Measurements from ENCODE around the gene BTN3A1. TPM values are rescaled to one million over a fixed set of nuclear protein-coding genes. Genes with fewer than 3 reads are reported as not detected.

BTN3A1 gene
- polyA plus RNA-seq, 1 experiment = 18.4 TPM

DNA sequence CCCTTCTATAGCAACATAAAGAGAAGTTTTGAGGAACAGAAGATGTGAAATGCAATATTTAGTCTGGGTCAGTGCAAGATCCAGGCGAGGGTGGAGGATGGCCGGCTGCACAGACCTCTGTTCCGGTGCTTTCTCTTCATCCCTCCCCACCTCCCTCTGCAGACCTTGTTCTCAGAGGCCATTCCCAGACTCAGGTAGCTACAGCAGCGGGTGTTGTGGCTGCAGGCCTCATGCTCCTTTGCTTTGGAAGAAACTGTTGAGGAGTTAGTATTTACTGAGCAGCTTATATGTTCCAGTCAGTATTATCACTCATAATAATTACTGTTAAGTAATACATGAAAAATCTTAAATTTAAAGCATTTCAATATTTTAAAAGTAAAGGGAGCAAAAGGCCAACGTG is 39.9 kb downstream of the BTN3A1 start:
- POLR2A ChIA-PET = no interaction called here
- H3K4me3 ChIP-seq (ENCODE audit: low read depth, low read length) = no peak overlapping the region
- CTCF ChIA-PET = no interaction called here
- no peak for DNase-seq (ENCODE audit: low read depth)
- peaks cover 1% of the 10 kb centered on the region; the same call in 1 of the 2 replicates for H3K36me3 ChIP-seq (ENCODE audit: control insufficient read depth, insufficient read depth, low read length)
- no peaks in the 10 kb centered on the region; the same call in 1 of the 2 replicates for H3K27me3 ChIP-seq (ENCODE audit: control insufficient read depth, insufficient read depth, low read length)
- TF ChIP-seq, protein P1, sequence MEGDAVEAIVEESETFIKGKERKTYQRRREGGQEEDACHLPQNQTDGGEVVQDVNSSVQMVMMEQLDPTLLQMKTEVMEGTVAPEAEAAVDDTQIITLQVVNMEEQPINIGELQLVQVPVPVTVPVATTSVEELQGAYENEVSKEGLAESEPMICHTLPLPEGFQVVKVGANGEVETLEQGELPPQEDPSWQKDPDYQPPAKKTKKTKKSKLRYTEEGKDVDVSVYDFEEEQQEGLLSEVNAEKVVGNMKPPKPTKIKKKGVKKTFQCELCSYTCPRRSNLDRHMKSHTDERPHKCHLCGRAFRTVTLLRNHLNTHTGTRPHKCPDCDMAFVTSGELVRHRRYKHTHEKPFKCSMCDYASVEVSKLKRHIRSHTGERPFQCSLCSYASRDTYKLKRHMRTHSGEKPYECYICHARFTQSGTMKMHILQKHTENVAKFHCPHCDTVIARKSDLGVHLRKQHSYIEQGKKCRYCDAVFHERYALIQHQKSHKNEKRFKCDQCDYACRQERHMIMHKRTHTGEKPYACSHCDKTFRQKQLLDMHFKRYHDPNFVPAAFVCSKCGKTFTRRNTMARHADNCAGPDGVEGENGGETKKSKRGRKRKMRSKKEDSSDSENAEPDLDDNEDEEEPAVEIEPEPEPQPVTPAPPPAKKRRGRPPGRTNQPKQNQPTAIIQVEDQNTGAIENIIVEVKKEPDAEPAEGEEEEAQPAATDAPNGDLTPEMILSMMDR (IDR thresholded peaks at IDR 0.05; ENCODE audit: insufficient read depth, low read depth, low read length) = no peak

DNA sequence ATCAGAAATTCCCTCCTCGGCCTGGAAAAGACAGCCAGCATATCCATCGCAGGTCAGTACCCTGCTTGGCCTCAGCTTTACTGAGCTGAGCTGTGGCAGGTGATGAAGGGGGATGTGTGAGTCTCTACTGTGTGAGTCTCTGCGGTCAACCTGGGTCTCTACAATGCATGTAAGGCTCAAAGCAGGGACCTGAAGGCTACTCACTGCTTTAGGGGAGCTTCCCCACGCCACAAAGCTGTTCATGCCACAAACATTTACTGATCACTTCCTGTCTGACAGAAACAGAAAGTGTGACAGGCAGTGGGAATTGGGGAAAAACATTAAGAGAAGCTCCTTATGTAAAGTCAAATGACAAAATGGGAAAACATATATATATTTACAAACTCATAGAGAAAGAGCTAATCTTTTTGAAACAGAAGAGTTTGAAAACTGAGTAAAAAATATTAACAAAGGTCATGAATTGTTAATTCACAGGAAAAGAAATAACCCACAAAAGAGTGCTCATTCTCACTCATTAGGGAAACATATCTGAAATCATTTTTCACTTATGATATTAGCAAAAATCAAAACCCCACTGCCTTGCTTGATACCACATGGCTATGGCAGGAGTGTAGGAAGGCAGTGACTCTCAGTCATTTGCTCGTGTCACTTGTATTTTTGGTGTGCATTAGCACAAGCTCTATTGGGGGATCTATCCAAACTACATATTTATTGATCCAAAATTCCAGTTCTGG is 44.0 kb downstream of the BTN3A1 start:
- ChIA-PET POLR2A (no interaction called here), CTCF (interaction anchor here (0.9 to 1.4 kb wide), 2 partner anchors 12 to 104 kb away, joined by 4 to 7 read pairs; no protein-coding TSS in a partner anchor)
- Histone ChIP-seq H3K36me3 (ENCODE audit: control insufficient read depth, insufficient read depth, low read length) (peaks cover 1% of the 10 kb centered on the region; the same call in 1 of the 2 replicates), H3K27me3 (ENCODE audit: control insufficient read depth, insufficient read depth, low read length) (no peaks in the 10 kb centered on the region; the same call in 1 of the 2 replicates), H3K4me3 (ENCODE audit: low read depth, low read length) (no peak overlapping the region)
- no peak for DNase-seq (ENCODE audit: low read depth)
- TF ChIP-seq, protein P1 (IDR thresholded peaks at IDR 0.05; ENCODE audit: insufficient read depth, low read depth, low read length) = no peak

DNA sequence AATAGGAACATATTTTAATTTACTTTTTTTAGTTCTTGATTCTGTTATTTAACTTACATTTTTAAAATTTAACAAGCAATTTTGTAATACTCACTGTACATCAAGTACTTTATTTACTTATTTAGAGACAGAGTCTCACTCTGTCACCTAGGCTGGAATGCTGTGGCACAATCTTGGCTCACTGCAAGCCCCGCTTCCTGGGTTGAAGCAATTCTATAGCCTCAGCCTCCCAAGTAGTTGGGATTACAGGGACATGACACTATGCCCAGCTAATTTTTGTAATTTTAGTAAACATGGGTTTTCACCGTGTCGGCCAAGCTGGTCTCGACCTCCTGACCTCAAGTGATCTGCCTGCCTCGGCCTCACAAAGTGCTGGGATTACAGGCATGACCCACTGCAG is 45.2 kb downstream of the BTN3A1 start:
- Histone ChIP-seq H3K27me3 (ENCODE audit: control insufficient read depth, insufficient read depth, low read length) (no peaks in the 10 kb centered on the region; the same call in 1 of the 2 replicates), H3K36me3 (ENCODE audit: control insufficient read depth, insufficient read depth, low read length) (peaks cover 1% of the 10 kb centered on the region; the same call in 1 of the 2 replicates), H3K4me3 (ENCODE audit: low read depth, low read length) (no peak overlapping the region)
- CTCF ChIA-PET = no interaction called here
- POLR2A ChIA-PET = no interaction called here
- TF ChIP-seq, protein P1 (IDR thresholded peaks at IDR 0.05; ENCODE audit: insufficient read depth, low read depth, low read length) = no peak
- no peak for DNase-seq (ENCODE audit: low read depth)

DNA sequence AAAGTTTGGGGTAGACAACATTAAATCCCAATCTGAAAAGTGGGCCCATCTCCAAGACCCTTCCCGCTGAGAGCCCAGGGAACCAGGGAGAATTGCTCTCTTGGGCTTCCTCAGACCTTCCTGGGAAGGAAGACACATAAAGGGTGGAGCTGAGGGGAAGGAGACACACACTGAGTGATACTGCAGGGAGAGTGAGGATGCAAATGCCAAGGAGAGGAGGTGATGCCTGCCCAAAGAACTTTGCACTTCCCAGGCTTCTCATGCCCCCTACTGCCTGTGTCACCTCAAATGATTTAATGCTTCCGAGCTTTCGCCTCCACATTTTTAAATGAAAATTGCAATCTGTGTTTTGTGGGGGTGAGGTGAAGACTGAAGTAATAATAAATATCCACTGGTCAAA is 48.2 kb downstream of the BTN3A1 start:
- ChIA-PET CTCF (interaction anchor here (0.6 kb wide), 1 partner anchor 1815 kb away, joined by 3 read pairs; no protein-coding TSS in a partner anchor), POLR2A (no interaction called here)
- no peak overlapping the region for H3K4me3 ChIP-seq (ENCODE audit: low read depth, low read length)
- no peak for DNase-seq (ENCODE audit: low read depth)
- no peaks in the 10 kb centered on the region; the same call in 1 of the 2 replicates for H3K27me3 ChIP-seq (ENCODE audit: control insufficient read depth, insufficient read depth, low read length)
- TF ChIP-seq, protein P1 (IDR thresholded peaks at IDR 0.05; ENCODE audit: insufficient read depth, low read depth, low read length) = no peak
- H3K36me3 ChIP-seq (ENCODE audit: control insufficient read depth, insufficient read depth, low read length) = peaks cover 1% of the 10 kb centered on the region; the same call in 1 of the 2 replicates

DNA sequence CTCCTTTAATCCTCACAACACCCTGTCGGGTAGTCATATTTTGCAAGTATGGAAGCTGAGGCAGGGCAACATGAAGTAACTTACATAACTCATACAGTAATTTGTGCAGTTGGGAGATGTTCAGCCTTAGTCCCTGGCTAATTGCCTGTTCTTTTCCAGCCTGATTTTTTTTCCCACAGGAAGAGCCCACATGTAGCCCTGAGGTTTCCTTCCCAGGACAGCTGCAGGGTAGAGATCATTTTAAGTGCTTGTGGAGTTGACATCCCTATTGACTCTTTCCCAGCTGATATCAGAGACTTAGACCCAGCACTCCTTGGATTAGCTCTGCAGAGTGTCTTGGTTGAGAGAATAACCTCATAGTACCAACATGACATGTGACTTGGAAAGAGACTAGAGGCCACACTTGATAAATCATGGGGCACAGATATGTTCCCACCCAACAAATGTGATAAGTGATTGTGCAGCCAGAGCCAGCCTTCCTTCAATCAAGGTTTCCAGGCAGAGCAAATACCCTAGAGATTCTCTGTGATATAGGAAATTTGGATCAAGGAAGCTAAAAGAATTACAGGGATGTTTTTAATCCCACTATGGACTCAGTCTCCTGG is 50.7 kb downstream of the BTN3A1 start:
- Histone ChIP-seq H3K36me3 (ENCODE audit: control insufficient read depth, insufficient read depth, low read length) (no peaks in the 10 kb centered on the region), H3K4me3 (ENCODE audit: low read depth, low read length) (no peak overlapping the region), H3K27me3 (ENCODE audit: control insufficient read depth, insufficient read depth, low read length) (no peaks in the 10 kb centered on the region)
- no peak for DNase-seq (ENCODE audit: low read depth)
- TF ChIP-seq, protein P1 (IDR thresholded peaks at IDR 0.05; ENCODE audit: insufficient read depth, low read depth, low read length) = no peak
- ChIA-PET POLR2A (no interaction called here), CTCF (no interaction called here)

Measured in BJ (cell line).